Right lobe of liver (tissue), 4 donors: Measurements from ENCODE around the gene MYOZ3.

Experiments used
- CTCF ChIP-seq, 4 donors: fragments of 200-600 bp in 3 of 4; fragments of 450-650 bp in 1 of 4; IDR thresholded peaks; one replicate each; pipeline versions ENCODE4 v1.5.1 to v1.8.0; 2016 to 2022; ENCODE audit warnings: antibody characterized with exemption in 4 of 4, mild to moderate bottlenecking in 2 of 4
- POLR2A ChIP-seq: fragments of 450-650 bp; IDR thresholded peaks from one replicate; pipeline ENCODE4 v1.6.1; 2017; ENCODE audit warnings: antibody characterized with exemption, mild to moderate bottlenecking
- donor health status: DM: no; HTN: no; CAD: no.
- donor health status: DM: no; HTN: no; CAD: no.
- donor health status: DM: no; HTN: yes; CAD: no.

GRCh38 chr5:150676578-150676977, 15.5 kb downstream of the MYOZ3 start:
- TF ChIP-seq CTCF (IDR thresholded peaks at IDR 0.05) = no peak
- TF ChIP-seq POLR2A = no peak
